MG63 (cell line): ENCODE data around the gene RFTN1. TPM values are rescaled to one million over a fixed set of nuclear protein-coding genes. Genes with fewer than 3 reads are reported as not detected.

ENCODE experiments used
- DNase-seq: peaks from one replicate; pipeline ENCODE4 v3.0.0-alpha.2; 2020
- H3K27me3 ChIP-seq: fragments of 250-450 bp; sonication (Bioruptor Pico); 2 replicates; pipeline ENCODE4 v1.5.1; 2020; ENCODE audit warnings: mild to moderate bottlenecking, moderate library complexity
- H3K36me3 ChIP-seq: fragments of 250-450 bp; sonication (Bioruptor Pico); 2 replicates; pipeline ENCODE4 v1.5.1; 2020; ENCODE audit warnings: mild to moderate bottlenecking, moderate library complexity
- H3K4me3 ChIP-seq: fragments of 250-450 bp; sonication (Bioruptor Pico); 2 replicates; pipeline ENCODE4 v1.5.1; 2020; ENCODE audit warnings: mild to moderate bottlenecking, moderate library complexity
- H3K9me3 ChIP-seq: fragments of 250-450 bp; sonication (Bioruptor Pico); 2 replicates; pipeline ENCODE4 v1.5.1; 2020; ENCODE audit warnings: mild to moderate bottlenecking, moderate library complexity
- total RNA-seq: library from RNA; depleted of rRNA; stranded (reverse); fragments of >200 nt; shearing (Covaris generic); gene quantifications from 2 replicates; pipeline ENCODE4 v1.2.3, GENCODE V29; 2014; ENCODE audit warnings: low replicate concordance

RFTN1 gene
- total RNA-seq, 1 experiment from 2014 or later, result 44.1 TPM

- no peak for DNase-seq
- no peaks in the 10 kb centered on the region for H3K9me3 ChIP-seq
- H3K4me3 ChIP-seq, result no peak overlapping the region
- H3K36me3 ChIP-seq, result no peaks in the 10 kb centered on the region
- no peaks in the 10 kb centered on the region for H3K27me3 ChIP-seq
These were observed 175.5 kb downstream of the RFTN1 start for GRCh38 chr3:16337856-16338540.

DNA sequence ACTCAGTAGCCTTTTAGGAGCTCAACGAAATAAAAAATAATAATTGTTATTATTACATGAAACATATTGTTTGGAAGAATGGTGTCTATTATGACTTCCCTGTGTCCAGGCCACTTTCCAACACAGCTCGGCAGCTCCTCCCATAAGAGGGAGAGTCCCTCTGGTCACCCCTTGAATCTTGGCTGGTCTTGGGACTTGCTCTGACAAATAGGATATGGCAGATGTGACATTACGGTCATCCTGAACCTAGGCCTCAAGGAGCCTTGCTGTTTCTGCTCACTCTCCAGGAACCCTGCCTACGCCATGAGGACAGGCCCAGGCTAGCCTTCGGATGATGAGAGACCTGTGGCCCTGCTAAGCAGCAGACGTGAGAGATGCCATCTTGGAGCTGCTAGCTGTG is 176.7 kb downstream of the RFTN1 start:
- Histone ChIP-seq H3K36me3 (no peaks in the 10 kb centered on the region), H3K4me3 (no peak overlapping the region), H3K27me3 (no peaks in the 10 kb centered on the region), H3K9me3 (no peaks in the 10 kb centered on the region)
- no peak for DNase-seq

DNA sequence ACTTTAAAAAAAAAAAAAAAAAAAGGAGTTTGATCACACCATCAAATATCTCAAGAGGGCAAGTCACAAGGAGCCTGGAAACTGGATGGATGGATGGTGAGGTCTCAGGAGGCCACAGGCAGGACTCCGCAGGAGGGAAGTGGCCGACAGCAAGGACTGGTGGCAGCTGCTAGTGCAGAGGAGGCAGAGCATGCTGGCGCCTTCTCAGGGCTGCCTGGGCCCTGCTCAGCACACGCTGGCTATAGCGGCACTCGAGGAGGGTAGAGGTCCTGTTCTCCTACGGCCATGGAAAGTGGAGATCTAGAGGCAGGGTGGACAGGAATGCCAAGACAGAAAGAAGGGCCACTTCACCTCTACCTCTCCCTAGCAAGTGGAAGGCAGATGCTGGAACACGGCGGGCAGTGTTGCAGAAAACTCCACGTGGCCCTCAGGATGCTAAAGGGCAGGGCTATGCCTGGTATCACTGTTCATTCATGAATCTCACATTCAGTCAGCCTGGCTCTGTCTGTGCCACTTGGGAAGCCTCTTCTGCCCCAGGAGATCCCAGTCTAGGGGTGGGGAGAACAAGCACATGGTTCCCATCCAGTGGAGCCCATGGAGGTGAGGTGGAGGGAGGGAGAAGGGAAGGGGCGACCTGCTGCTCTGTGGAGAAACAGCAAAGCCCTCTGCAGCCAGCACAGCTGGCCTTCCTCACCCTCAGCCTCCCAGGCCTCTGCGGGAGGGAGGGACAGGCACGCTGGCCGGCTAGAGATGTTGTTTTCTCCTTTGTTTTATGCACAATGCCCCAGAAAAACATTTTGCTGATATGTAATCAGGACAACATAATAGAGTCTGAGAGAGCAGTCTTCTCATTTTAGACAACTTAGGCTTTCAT is 177.5 kb downstream of the RFTN1 start:
- Histone ChIP-seq H3K27me3 (no peaks in the 10 kb centered on the region), H3K36me3 (0 out of 2 replicates have a peak, but pooled peaks cover 3% of the 10 kb centered on the region), H3K9me3 (no peaks in the 10 kb centered on the region), H3K4me3 (no peak overlapping the region)
- no peak for DNase-seq

- H3K9me3 ChIP-seq, result no peaks in the 10 kb centered on the region
- H3K27me3 ChIP-seq, result no peaks in the 10 kb centered on the region
- DNase-seq, result no peak
- H3K36me3 ChIP-seq, result 0 out of 2 replicates have a peak, but pooled peaks cover 3% of the 10 kb centered on the region
- H3K4me3 ChIP-seq, result no peak overlapping the region
These were observed 178.2 kb downstream of the RFTN1 start for GRCh38 chr3:16335333-16335732.

GRCh38 chr3:16334909-16335308 is 178.6 kb downstream of the RFTN1 start:
- no peak overlapping the region for H3K4me3 ChIP-seq
- no peaks in the 10 kb centered on the region for H3K27me3 ChIP-seq
- DNase-seq, result no peak
- H3K36me3 ChIP-seq, result 0 out of 2 replicates have a peak, but pooled peaks cover 3% of the 10 kb centered on the region
- H3K9me3 ChIP-seq, result no peaks in the 10 kb centered on the region

DNA sequence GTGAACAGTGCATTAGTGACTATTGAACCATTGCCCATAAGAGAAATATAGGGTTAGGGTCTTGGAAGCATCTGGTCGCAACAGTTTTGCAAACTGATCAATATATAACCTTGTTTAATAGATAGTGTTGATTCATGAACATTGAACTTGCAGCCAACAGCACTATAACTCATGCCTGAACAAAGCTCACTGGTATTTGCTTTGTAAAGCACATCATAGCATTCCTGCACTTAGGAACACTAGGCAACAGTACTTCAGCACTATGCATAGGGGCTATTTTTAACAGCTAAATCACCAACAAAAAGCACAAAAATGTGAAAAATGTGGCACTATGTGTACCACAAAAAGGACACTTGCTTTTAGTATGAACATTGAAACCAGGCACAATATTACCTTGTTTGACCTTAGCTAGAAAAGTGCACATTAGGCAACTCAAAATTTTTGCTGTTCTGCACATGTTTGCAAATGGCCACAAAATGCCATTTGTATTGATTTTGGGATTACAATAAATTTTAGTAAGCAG is 180.5 kb downstream of the RFTN1 start:
- no peak overlapping the region for H3K4me3 ChIP-seq
- no peaks in the 10 kb centered on the region for H3K9me3 ChIP-seq
- no peak for DNase-seq
- 0 out of 2 replicates have a peak, but pooled peaks cover 3% of the 10 kb centered on the region for H3K36me3 ChIP-seq
- H3K27me3 ChIP-seq, result no peaks in the 10 kb centered on the region

- Histone ChIP-seq H3K36me3 (peaks cover 3% of the 10 kb centered on the region; the same call in 1 of the 2 replicates), H3K9me3 (no peaks in the 10 kb centered on the region), H3K27me3 (no peaks in the 10 kb centered on the region), H3K4me3 (no peak overlapping the region)
- DNase-seq, result no peak
These were observed 182.1 kb downstream of the RFTN1 start for GRCh38 chr3:16331319-16331883.

- Histone ChIP-seq H3K27me3 (no peaks in the 10 kb centered on the region), H3K36me3 (peaks cover 3% of the 10 kb centered on the region; the same call in 1 of the 2 replicates), H3K4me3 (no peak overlapping the region), H3K9me3 (no peaks in the 10 kb centered on the region)
- no peak for DNase-seq
These were observed 183.1 kb downstream of the RFTN1 start for GRCh38 chr3:16330351-16330750.

DNA sequence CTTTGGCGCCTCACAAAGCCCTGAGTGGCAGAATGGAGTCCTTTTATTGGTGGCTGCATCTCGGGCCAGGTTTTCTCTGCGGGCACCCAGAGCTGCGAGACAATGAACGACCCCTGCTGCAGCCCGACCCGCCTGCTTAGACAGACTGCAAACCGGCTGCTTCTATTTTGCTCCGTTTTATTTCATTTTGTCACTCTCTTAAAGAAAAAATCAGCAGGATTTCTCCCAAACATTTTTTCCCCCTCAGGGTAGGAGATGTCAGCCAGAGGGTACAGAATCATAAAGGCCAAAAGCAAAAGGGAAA is 183.7 kb downstream of the RFTN1 start:
- Histone ChIP-seq H3K36me3 (peaks cover 3% of the 10 kb centered on the region; the same call in 1 of the 2 replicates), H3K4me3 (no peak overlapping the region), H3K9me3 (no peaks in the 10 kb centered on the region), H3K27me3 (no peaks in the 10 kb centered on the region)
- no peak for DNase-seq

DNA sequence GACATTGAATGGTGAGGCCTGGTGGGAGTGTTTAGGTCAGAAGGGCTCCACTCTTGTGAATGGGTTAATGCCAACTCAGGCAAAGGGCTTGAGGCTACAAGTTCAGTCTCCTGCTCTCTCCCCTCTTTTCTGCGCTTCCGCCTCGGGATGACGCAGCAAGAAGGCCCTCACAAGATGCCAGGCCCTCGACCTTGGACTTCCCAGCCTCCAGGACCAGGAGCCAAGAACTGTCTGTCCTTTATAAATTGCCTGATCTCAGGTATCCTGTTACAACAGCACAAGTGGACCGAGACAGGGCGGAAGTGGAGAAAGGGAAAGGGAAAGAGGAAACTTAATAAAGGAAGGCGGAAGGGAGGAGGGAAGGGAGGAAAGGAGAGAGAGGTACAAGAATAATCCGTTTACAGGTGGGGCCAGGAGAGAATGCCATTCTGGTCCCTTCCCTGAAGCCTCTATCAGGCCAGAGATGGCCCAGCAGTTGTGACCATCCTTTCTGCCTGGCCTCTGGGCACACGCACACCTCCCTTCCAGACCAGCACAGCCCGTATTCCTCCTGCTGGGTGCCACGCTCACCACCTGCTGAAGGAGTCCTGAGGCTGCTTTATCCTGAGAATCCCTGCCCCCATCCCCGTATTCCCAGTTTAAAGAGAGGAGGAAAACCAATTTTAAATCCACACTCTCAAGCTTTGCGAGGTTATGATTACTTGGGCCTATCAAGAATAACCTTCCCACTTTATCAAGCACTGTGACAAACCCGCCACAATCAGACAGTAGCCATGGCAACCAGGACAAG is 184.3 kb downstream of the RFTN1 start:
- Histone ChIP-seq H3K4me3 (no peak overlapping the region), H3K9me3 (no peaks in the 10 kb centered on the region), H3K27me3 (no peaks in the 10 kb centered on the region), H3K36me3 (peaks cover 3% of the 10 kb centered on the region; the same call in 1 of the 2 replicates)
- no peak for DNase-seq

GRCh38 chr3:16328124-16328523 is 185.4 kb downstream of the RFTN1 start:
- no peak for DNase-seq
- H3K9me3 ChIP-seq, result no peaks in the 10 kb centered on the region
- peaks cover 3% of the 10 kb centered on the region; the same call in 1 of the 2 replicates for H3K36me3 ChIP-seq
- no peaks in the 10 kb centered on the region for H3K27me3 ChIP-seq
- no peak overlapping the region for H3K4me3 ChIP-seq

GRCh38 chr3:16326724-16327349 is 186.7 kb downstream of the RFTN1 start:
- Histone ChIP-seq H3K36me3 (peaks cover 3% of the 10 kb centered on the region; the same call in 1 of the 2 replicates), H3K9me3 (no peaks in the 10 kb centered on the region), H3K4me3 (no peak overlapping the region), H3K27me3 (no peaks in the 10 kb centered on the region)
- DNase-seq, result no peak

- no peak for DNase-seq
- Histone ChIP-seq H3K36me3 (peaks cover 2% of the 10 kb centered on the region; the same call in 1 of the 2 replicates), H3K9me3 (no peaks in the 10 kb centered on the region), H3K4me3 (no peak overlapping the region), H3K27me3 (no peaks in the 10 kb centered on the region)
These were observed 187.6 kb downstream of the RFTN1 start for GRCh38 chr3:16325850-16326249.

GRCh38 chr3:16323737-16324136 is 189.8 kb downstream of the RFTN1 start:
- H3K27me3 ChIP-seq, result no peaks in the 10 kb centered on the region
- peaks cover 2% of the 10 kb centered on the region; the same call in 1 of the 2 replicates for H3K36me3 ChIP-seq
- H3K4me3 ChIP-seq, result no peak overlapping the region
- DNase-seq, result no peak
- H3K9me3 ChIP-seq, result no peaks in the 10 kb centered on the region

DNA sequence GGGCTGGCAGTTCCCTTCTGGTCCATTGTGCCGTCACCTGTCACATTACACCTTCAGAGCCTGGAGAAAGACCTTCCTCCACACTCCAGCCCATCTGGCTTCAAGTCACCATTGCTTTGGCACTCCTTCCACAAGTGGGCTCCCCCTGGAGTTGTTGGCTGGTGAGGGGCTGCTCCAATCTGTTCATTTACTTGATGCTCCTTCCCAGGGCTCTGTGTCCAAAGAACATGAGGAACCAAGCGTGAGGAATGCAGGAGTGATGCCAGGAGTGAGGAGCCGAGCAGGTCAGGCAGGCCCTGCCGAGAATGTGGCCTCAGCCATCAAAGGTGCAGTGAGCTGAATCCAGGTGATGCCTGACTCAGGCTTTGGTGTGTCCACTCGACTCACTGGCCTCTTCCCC is 191.3 kb downstream of the RFTN1 start:
- Histone ChIP-seq H3K36me3 (peaks cover 2% of the 10 kb centered on the region; the same call in 1 of the 2 replicates), H3K27me3 (no peaks in the 10 kb centered on the region), H3K9me3 (no peaks in the 10 kb centered on the region), H3K4me3 (no peak overlapping the region)
- no peak for DNase-seq

DNA sequence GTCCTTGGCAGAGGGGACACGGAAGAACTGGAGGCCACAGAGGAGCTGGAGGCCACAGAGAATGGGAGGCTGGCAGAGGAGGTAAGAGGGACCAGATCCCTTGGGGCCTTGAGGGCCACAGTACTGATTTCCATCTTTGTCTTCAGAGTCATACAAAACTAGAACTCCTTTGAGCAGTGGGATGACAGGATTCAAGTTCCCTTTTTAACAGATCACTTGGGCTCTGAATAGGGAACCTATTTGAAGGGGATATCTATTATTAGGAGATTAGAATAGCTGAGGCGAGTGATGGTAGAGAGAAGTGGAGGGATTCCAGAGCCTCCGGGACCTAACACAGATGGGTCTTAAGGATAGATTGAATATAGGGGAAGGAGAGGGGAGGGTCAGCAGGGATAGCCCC is 192.8 kb downstream of the RFTN1 start:
- H3K9me3 ChIP-seq, result no peaks in the 10 kb centered on the region
- H3K36me3 ChIP-seq, result peaks cover 2% of the 10 kb centered on the region; the same call in 1 of the 2 replicates
- no peak for DNase-seq
- H3K4me3 ChIP-seq, result no peak overlapping the region
- H3K27me3 ChIP-seq, result no peaks in the 10 kb centered on the region
